ENCODE measurements around the gene LRRC36. TPM values are rescaled to one million over a fixed set of nuclear protein-coding genes. Genes with fewer than 3 reads are reported as not detected.

Gene LRRC36
- total and polyA plus RNA-seq, 2 of the 13 experiments (the other 11 are each of a cell fraction or from before 2014, with no cell fraction given) = 0.12 to 0.15 TPM

DNA sequence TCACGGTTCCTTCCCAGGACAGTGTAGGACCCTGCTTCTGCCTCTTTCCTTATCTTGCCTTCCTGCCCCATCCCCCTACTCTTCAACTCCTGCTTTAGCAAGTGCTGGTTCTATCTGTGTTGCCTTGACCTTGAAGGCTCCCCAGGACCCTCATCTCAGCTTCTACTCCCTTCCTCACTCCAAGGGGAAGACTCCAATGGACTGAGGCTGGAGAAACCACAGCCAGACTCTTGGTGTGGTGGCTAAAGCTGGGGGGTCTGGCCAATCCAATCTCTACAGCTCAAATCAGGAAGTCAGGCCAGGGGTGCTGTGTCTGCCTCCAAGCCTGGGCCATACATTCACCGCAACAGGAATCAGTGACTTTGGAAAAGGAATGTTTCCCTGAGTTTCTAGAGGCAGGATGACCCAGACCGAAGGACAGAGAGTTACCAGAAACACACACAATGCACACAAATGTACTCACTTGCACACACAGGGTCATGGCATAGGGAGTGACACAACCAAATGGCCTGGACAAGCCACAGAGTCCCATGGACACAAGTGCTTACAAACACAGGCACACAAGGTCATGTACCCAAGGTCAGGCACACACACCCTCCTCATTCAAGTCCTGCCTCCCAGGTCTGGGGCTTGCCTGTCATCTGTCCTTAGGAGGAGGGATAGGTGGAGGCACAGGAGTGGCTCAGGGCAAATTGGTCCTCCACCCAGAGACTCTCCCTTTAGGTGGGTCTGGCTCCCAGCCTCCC is 102.6 kb downstream of the LRRC36 start (continued):
- TF ChIP-seq, protein P1, sequence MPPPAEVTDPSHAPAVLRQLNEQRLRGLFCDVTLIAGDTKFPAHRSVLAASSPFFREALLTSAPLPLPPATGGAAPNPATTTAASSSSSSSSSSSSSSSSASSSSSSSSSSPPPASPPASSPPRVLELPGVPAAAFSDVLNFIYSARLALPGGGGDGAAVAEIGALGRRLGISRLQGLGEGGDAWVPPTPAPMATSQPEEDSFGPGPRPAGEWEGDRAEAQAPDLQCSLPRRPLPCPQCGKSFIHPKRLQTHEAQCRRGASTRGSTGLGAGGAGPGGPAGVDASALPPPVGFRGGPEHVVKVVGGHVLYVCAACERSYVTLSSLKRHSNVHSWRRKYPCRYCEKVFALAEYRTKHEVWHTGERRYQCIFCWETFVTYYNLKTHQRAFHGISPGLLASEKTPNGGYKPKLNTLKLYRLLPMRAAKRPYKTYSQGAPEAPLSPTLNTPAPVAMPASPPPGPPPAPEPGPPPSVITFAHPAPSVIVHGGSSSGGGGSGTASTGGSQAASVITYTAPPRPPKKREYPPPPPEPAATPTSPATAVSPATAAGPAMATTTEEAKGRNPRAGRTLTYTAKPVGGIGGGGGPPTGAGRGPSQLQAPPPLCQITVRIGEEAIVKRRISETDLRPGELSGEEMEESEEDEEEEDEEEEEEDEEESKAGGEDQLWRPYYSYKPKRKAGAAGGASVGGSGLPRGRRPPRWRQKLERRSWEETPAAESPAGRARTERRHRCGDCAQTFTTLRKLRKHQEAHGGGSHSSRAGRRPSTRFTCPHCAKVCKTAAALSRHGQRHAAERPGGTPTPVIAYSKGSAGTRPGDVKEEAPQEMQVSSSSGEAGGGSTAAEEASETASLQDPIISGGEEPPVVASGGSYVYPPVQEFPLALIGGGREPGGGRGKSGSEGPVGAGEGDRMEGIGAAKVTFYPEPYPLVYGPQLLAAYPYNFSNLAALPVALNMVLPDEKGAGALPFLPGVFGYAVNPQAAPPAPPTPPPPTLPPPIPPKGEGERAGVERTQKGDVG (CRISPR knock-in tag; IDR thresholded peaks at IDR 0.05; ENCODE audit: borderline replicate concordance) = 0 out of 2 replicates have a peak, but pooled peaks have one; percentile 18
- TF ChIP-seq, protein P2, sequence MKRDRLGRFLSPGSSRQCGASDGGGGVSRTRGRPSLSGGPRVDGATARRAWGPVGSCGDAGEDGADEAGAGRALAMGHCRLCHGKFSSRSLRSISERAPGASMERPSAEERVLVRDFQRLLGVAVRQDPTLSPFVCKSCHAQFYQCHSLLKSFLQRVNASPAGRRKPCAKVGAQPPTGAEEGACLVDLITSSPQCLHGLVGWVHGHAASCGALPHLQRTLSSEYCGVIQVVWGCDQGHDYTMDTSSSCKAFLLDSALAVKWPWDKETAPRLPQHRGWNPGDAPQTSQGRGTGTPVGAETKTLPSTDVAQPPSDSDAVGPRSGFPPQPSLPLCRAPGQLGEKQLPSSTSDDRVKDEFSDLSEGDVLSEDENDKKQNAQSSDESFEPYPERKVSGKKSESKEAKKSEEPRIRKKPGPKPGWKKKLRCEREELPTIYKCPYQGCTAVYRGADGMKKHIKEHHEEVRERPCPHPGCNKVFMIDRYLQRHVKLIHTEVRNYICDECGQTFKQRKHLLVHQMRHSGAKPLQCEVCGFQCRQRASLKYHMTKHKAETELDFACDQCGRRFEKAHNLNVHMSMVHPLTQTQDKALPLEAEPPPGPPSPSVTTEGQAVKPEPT (CRISPR knock-in tag; IDR thresholded peaks at IDR 0.05; ENCODE audit: low read depth) = no peak
- no peak; the same call in 1 of the 2 replicates for TF ChIP-seq ZNF251 (CRISPR knock-in tag; IDR thresholded peaks at IDR 0.05)
- TF ChIP-seq SALL1 (CRISPR knock-in tag; IDR thresholded peaks at IDR 0.05) = peak; percentile 50; the same call in 1 of the 2 replicates
- TF ChIP-seq KDM4B (CRISPR knock-in tag; IDR thresholded peaks at IDR 0.05) = no peak
- TF ChIP-seq, protein P3, sequence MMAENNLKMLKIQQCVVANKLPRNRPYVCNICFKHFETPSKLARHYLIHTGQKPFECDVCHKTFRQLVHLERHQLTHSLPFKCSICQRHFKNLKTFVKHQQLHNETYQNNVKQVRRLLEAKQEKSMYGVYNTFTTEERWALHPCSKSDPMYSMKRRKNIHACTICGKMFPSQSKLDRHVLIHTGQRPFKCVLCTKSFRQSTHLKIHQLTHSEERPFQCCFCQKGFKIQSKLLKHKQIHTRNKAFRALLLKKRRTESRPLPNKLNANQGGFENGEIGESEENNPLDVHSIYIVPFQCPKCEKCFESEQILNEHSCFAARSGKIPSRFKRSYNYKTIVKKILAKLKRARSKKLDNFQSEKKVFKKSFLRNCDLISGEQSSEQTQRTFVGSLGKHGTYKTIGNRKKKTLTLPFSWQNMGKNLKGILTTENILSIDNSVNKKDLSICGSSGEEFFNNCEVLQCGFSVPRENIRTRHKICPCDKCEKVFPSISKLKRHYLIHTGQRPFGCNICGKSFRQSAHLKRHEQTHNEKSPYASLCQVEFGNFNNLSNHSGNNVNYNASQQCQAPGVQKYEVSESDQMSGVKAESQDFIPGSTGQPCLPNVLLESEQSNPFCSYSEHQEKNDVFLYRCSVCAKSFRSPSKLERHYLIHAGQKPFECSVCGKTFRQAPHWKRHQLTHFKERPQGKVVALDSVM (CRISPR knock-in tag; IDR thresholded peaks at IDR 0.05) = no peak; the same call in 1 of the 2 replicates
- TF ChIP-seq, protein P4, sequence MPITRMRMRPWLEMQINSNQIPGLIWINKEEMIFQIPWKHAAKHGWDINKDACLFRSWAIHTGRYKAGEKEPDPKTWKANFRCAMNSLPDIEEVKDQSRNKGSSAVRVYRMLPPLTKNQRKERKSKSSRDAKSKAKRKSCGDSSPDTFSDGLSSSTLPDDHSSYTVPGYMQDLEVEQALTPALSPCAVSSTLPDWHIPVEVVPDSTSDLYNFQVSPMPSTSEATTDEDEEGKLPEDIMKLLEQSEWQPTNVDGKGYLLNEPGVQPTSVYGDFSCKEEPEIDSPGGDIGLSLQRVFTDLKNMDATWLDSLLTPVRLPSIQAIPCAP (CRISPR knock-in tag; IDR thresholded peaks at IDR 0.05; ENCODE audit: low read depth) = no peak
- TF ChIP-seq POLR2A (IDR thresholded peaks at IDR 0.05; ENCODE audit: insufficient read depth in 1 of 2, low read depth in 2 of 2, low read length in 2 of 2) = peak; percentile 50 to 62
- TF ChIP-seq, protein P5, sequence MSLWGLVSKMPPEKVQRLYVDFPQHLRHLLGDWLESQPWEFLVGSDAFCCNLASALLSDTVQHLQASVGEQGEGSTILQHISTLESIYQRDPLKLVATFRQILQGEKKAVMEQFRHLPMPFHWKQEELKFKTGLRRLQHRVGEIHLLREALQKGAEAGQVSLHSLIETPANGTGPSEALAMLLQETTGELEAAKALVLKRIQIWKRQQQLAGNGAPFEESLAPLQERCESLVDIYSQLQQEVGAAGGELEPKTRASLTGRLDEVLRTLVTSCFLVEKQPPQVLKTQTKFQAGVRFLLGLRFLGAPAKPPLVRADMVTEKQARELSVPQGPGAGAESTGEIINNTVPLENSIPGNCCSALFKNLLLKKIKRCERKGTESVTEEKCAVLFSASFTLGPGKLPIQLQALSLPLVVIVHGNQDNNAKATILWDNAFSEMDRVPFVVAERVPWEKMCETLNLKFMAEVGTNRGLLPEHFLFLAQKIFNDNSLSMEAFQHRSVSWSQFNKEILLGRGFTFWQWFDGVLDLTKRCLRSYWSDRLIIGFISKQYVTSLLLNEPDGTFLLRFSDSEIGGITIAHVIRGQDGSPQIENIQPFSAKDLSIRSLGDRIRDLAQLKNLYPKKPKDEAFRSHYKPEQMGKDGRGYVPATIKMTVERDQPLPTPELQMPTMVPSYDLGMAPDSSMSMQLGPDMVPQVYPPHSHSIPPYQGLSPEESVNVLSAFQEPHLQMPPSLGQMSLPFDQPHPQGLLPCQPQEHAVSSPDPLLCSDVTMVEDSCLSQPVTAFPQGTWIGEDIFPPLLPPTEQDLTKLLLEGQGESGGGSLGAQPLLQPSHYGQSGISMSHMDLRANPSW (CRISPR knock-in tag; IDR thresholded peaks at IDR 0.05; ENCODE audit: borderline replicate concordance) = no peak
- 0 out of 2 replicates have a peak, but pooled peaks have one; percentile 39 for TF ChIP-seq HMG20A (CRISPR knock-in tag; IDR thresholded peaks at IDR 0.05; ENCODE audit: borderline replicate concordance)
- TF ChIP-seq CENPT (CRISPR knock-in tag; IDR thresholded peaks at IDR 0.05; ENCODE audit: low read depth) = no peak
- TF ChIP-seq, protein P6, sequence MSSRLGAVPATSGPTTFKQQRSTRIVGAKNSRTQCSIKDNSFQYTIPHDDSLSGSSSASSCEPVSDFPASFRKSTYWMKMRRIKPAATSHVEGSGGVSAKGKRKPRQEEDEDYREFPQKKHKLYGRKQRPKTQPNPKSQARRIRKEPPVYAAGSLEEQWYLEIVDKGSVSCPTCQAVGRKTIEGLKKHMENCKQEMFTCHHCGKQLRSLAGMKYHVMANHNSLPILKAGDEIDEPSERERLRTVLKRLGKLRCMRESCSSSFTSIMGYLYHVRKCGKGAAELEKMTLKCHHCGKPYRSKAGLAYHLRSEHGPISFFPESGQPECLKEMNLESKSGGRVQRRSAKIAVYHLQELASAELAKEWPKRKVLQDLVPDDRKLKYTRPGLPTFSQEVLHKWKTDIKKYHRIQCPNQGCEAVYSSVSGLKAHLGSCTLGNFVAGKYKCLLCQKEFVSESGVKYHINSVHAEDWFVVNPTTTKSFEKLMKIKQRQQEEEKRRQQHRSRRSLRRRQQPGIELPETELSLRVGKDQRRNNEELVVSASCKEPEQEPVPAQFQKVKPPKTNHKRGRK (CRISPR knock-in tag; IDR thresholded peaks at IDR 0.05) = no peak
- no peak for TF ChIP-seq ZSCAN20 (CRISPR knock-in tag; IDR thresholded peaks at IDR 0.05; ENCODE audit: borderline replicate concordance)
